IMR-90 (cell line): ENCODE data around the gene DYRK2. TPM values are rescaled to one million over a fixed set of nuclear protein-coding genes. Genes with fewer than 3 reads are reported as not detected.

Source experiments
- ATAC-seq: fragments of 200-7000 bp; cut with Tn5 transposase; 2 replicates; pipeline ENCODE4 v1.9.1; 2020; ENCODE audit warnings: low read depth, mild to moderate bottlenecking, moderate library complexity
- BruUV-seq: library from RNA; stranded (reverse); fragments of 400-500 nt; replicated peaks from 2 replicates; lab custom pipeline; 2021; lab: Mats Ljungman, UMichigan
- CTCF ChIA-PET: fragments of 300-600 bp; formaldehyde crosslinking; extraction: SDS; loops from one replicate; lab custom pipeline; 2021; ENCODE audit warnings: antibody characterized with exemption; lab: Yijun Ruan, JAX
- POLR2A ChIA-PET: fragments of 300-600 bp; sonication (Branson Sonifier 250); formaldehyde crosslinking; loops from one replicate; lab custom pipeline; 2022; ENCODE audit warnings: antibody characterized with exemption; ENCODE audit not compliant: unreplicated experiment; lab: Charles Lee
- DNase-seq: peaks from one replicate; pipeline ENCODE4 v3.0.0; 2013
- H2AFZ ChIP-seq: replicated peaks from 2 replicates; pipeline ENCODE3; 2013; ENCODE audit warnings: low read length, mild to moderate bottlenecking; ENCODE audit not compliant: poor library complexity
- H2AK5ac ChIP-seq: 2 replicates; pipeline ENCODE4 v1.6.1; 2013; ENCODE audit warnings: low read depth, low read length, inconsistent platforms
- H2AK9ac ChIP-seq: replicated peaks from 2 replicates; pipeline ENCODE3; 2013; ENCODE audit warnings: mild to moderate bottlenecking, low read depth, low read length, moderate library complexity; ENCODE audit not compliant: poor library complexity
- H2BK120ac ChIP-seq: 2 replicates; pipeline ENCODE4 v1.6.1; 2013; ENCODE audit warnings: low read depth, low read length, inconsistent platforms
- H2BK15ac ChIP-seq: 3 replicates; pipeline ENCODE4 v1.6.1; 2013; ENCODE audit warnings: low read depth, low read length, inconsistent platforms
- H2BK20ac ChIP-seq: 2 replicates; pipeline ENCODE4 v1.6.1; 2013; ENCODE audit warnings: low read depth, mild to moderate bottlenecking, inconsistent platforms, low read length, moderate library complexity
- H2BK5ac ChIP-seq: 2 replicates; pipeline ENCODE4 v1.6.1; 2013; ENCODE audit warnings: mild to moderate bottlenecking, low read depth, low read length, inconsistent platforms; ENCODE audit not compliant: poor library complexity, severe bottlenecking
- H3K14ac ChIP-seq: replicated peaks from 2 replicates; pipeline ENCODE4 v1.6.1; 2013; ENCODE audit warnings: low read depth, low read length, inconsistent platforms
- H3K18ac ChIP-seq: 2 replicates; pipeline ENCODE4 v1.6.1; 2013; ENCODE audit warnings: low read depth, low read length, control low read depth
- H3K23ac ChIP-seq: 2 replicates; pipeline ENCODE4 v1.6.1; 2013; ENCODE audit warnings: low read depth, low read length, inconsistent platforms
- H3K27ac ChIP-seq: 2 replicates; pipeline ENCODE4 v1.5.1; 2013; ENCODE audit warnings: mild to moderate bottlenecking, control low read depth, low read length; ENCODE audit not compliant: insufficient read depth
- H3K27me3 ChIP-seq: 2 replicates; pipeline ENCODE4 v1.6.1; 2013; ENCODE audit warnings: low read length; ENCODE audit not compliant: control insufficient read depth, insufficient read depth
- H3K36me3 ChIP-seq: 2 replicates; pipeline ENCODE4 v1.6.1; 2013; ENCODE audit warnings: low read length, mixed read lengths; ENCODE audit not compliant: control insufficient read depth, insufficient read depth
- H3K4ac ChIP-seq: 2 replicates; pipeline ENCODE4 v1.6.1; 2013; ENCODE audit warnings: low read depth, low read length, inconsistent platforms
- H3K4me1 ChIP-seq: 2 replicates; pipeline ENCODE4 v1.6.1; 2013; ENCODE audit warnings: low read length, mixed read lengths; ENCODE audit not compliant: control insufficient read depth, insufficient read depth
- H3K4me2 ChIP-seq: 2 replicates; pipeline ENCODE4 v1.6.1; 2013; ENCODE audit warnings: low read depth, mild to moderate bottlenecking, control low read depth, low read length, moderate library complexity
- H3K4me3 ChIP-seq: 2 replicates; pipeline ENCODE4 v1.5.1; 2013; ENCODE audit warnings: low read depth, mild to moderate bottlenecking, control low read depth, low read length, moderate library complexity; ENCODE audit not compliant: insufficient read depth
- H3K56ac ChIP-seq: 2 replicates; pipeline ENCODE4 v1.6.1; 2013; ENCODE audit warnings: low read length, inconsistent platforms; ENCODE audit not compliant: insufficient read depth; ENCODE audit errors: extremely low read depth
- H3K79me1 ChIP-seq, 2 experiments: 2 replicates each; pipeline ENCODE4 v1.6.1; 2013; ENCODE audit warnings: low read length in 2 of 2, inconsistent platforms in 1 of 2, low read depth in 1 of 2
- H3K9ac ChIP-seq: 2 replicates; pipeline ENCODE4 v1.6.1; 2013; ENCODE audit warnings: low read depth, low read length, control low read depth
- H3K9me1 ChIP-seq: 2 replicates; pipeline ENCODE4 v1.6.1; 2013; ENCODE audit warnings: low read length, inconsistent platforms; ENCODE audit not compliant: insufficient read depth
- H3K9me3 ChIP-seq: 2 replicates; pipeline ENCODE4 v1.6.1; 2013; ENCODE audit warnings: low read length; ENCODE audit not compliant: control insufficient read depth, insufficient read depth
- H4K20me1 ChIP-seq: 2 replicates; pipeline ENCODE4 v1.6.1; 2013; ENCODE audit warnings: low read length, inconsistent platforms; ENCODE audit not compliant: insufficient read depth
- H4K5ac ChIP-seq: 2 replicates; pipeline ENCODE4 v1.6.1; 2013; ENCODE audit warnings: mild to moderate bottlenecking, low read depth, low read length, control low read depth
- H4K8ac ChIP-seq, 2 experiments: 2 replicates each; pipeline ENCODE4 v1.6.1; 2013; ENCODE audit warnings: low read depth in 2 of 2, low read length in 2 of 2, control low read depth in 1 of 2, inconsistent platforms in 1 of 2
- H4K91ac ChIP-seq: 2 replicates; pipeline ENCODE4 v1.6.1; 2013; ENCODE audit warnings: low read depth, low read length, inconsistent platforms; ENCODE audit not compliant: insufficient read depth
- BHLHE40 ChIP-seq: fragments of 150-350 bp; IDR thresholded peaks from 2 replicates; pipeline ENCODE4 v1.6.1; 2016; ENCODE audit warnings: mild to moderate bottlenecking, low read depth, low read length
- MAFK ChIP-seq: IDR thresholded peaks from 2 replicates; pipeline ENCODE4 v1.6.1; 2012; ENCODE audit warnings: low read depth, low read length, improper control_type of control experiment
- WGBS, 2 experiments: methylation state at CpG; one replicate each; pipeline versions ENCODE4 v1.1.5 to v1.1.7; 2013; ENCODE audit warnings: missing lambda C conversion rate in 2 of 2; ENCODE audit not compliant: insufficient read length in 1 of 2; ENCODE audit errors: extremely low coverage in 2 of 2; 5-methylcytosine and 5-hydroxymethylcytosine counted together
- dilution Hi-C: fragments of 300-500 bp; cut with HindIII; formaldehyde crosslinking; loops from one replicate; pipeline ENCODE4 v1.14.3; 2018; ENCODE audit warnings: low sequenced_read_pairs; ENCODE audit not compliant: unreplicated experiment
- in situ Hi-C: fragments of 300-500 bp; cut with MboI; formaldehyde crosslinking; loops from 3 replicates; pipeline ENCODE4 v1.14.3; 2019; ENCODE audit warnings: low sequenced_read_pairs, inconsistent platforms, mixed read lengths
- intact Hi-C: fragments of 100-400 bp; cut with micrococcal nuclease; formaldehyde crosslinking; loops from 2 replicates; pipeline ENCODE4 v1.10.0; 2022
- polyA plus RNA-seq, 3 experiments: library from polyadenylated mRNA; depleted of rRNA; stranded (reverse); fragments of >200 nt; gene quantifications; 2 replicates each; pipeline ENCODE4 v1.2.3, GENCODE V29; 2012; ENCODE audit warnings: low replicate concordance in 1 of 3
- total RNA-seq: library from RNA; depleted of rRNA; stranded (reverse); fragments of >200 nt; gene quantifications from 2 replicates; pipeline ENCODE4 v1.2.3, GENCODE V29; 2012

Gene DYRK2
- total and polyA plus RNA-seq, 2 of the 4 experiments (the other 2 are of a cell fraction) = 16.3 to 23.1 TPM

DNA sequence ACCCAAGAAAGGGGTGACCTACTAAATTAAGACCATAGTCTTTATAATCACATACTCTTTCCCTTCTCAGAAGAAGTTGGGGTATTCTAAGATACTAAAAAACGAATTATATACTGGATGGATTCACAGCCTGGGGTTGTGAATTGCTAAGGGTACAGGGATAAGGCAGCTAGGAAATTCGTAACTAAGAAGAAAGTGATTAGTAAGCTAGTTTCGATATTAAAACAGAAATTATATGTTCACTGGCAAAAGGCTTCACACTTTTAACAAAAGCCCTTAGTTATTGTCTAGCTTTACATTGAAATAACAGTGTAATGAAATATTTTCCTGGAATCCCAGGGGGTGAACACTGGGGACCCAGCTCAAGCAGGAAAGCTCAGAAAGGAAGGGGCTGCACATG, 35.5 kb upstream of the DYRK2 start:
- H4K20me1 ChIP-seq = no peaks in the 10 kb centered on the region
- dilution Hi-C loops (no loop called here), intact Hi-C loops (no loop called here), in situ Hi-C loops (no loop called here)
- H3K79me1 ChIP-seq = no peaks in the 10 kb centered on the region
- no peak overlapping the region for H4K91ac ChIP-seq
- ChIA-PET POLR2A (no interaction called here), CTCF (no interaction called here)
- no peaks in the 10 kb centered on the region for H3K36me3 ChIP-seq
- H3K56ac ChIP-seq = no peak overlapping the region
- peak overlapping the region; percentile 35; the same call in 1 of the 2 replicates for H3K4me2 ChIP-seq
- H2BK20ac ChIP-seq = no peak overlapping the region
- H3K27me3 ChIP-seq = peaks cover 15% of the 10 kb centered on the region
- H3K27ac ChIP-seq = no peak overlapping the region
- H2BK120ac ChIP-seq = no peak overlapping the region
- H2AFZ ChIP-seq = no peak overlapping the region
- H4K5ac ChIP-seq = no peak overlapping the region
- H3K9me3 ChIP-seq = no peaks in the 10 kb centered on the region
- no peak overlapping the region for H3K4ac ChIP-seq
- TF ChIP-seq MAFK (peak; percentile 29; the same call in 1 of the 2 replicates), BHLHE40 (no peak)
- no peaks in the 10 kb centered on the region for H3K4me1 ChIP-seq
- no peak overlapping the region for H2AK5ac ChIP-seq
- no TSS peak for BruUV-seq
- H2BK5ac ChIP-seq = no peak overlapping the region
- H3K14ac ChIP-seq = no peak overlapping the region
- H2BK15ac ChIP-seq = no peak overlapping the region
- no peak for ATAC-seq
- H3K18ac ChIP-seq = no peak overlapping the region
- H2AK9ac ChIP-seq = no peak overlapping the region
- no peak overlapping the region; the same call in 1 of the 2 replicates for H3K4me3 ChIP-seq
- no peak overlapping the region for H3K9ac ChIP-seq
- H4K8ac ChIP-seq = no peak overlapping the region
- no peak for DNase-seq
- no CpG with 5 or more reads among the region's 3 CpGs for WGBS, 2 experiments
- H3K9me1 ChIP-seq = no peaks in the 10 kb centered on the region
- no peak overlapping the region for H3K23ac ChIP-seq
